Measurements from ENCODE around the gene MACROD2.

Gene MACROD2

GRCh38 chr20:15740046-15740775 lies 1744.9 kb downstream of the MACROD2 start:
- in situ Hi-C loops (cut with MboI; ENCODE audit: low sequenced_read_pairs) = no loop called here

GRCh38 chr20:15742087-15742486 lies 1746.8 kb downstream of the MACROD2 start:
- in situ Hi-C loops (cut with MboI; ENCODE audit: low sequenced_read_pairs) = no loop called here

- in situ Hi-C loops (cut with MboI; ENCODE audit: low sequenced_read_pairs) = no loop called here
These were observed 1747.3 kb downstream of the MACROD2 start for GRCh38 chr20:15742627-15743026.

- in situ Hi-C loops (cut with MboI; ENCODE audit: low sequenced_read_pairs) = no loop called here
These were observed 1760.9 kb downstream of the MACROD2 start for GRCh38 chr20:15756002-15756753.

- in situ Hi-C loops (cut with MboI; ENCODE audit: low sequenced_read_pairs) = no loop called here
These were observed 1761.4 kb downstream of the MACROD2 start for GRCh38 chr20:15756754-15757115.

GRCh38 chr20:15759594-15759993 lies 1764.3 kb downstream of the MACROD2 start:
- in situ Hi-C loops (cut with MboI; ENCODE audit: low sequenced_read_pairs) = no loop called here

- in situ Hi-C loops (cut with MboI; ENCODE audit: low sequenced_read_pairs) = no loop called here
These were observed 1764.8 kb downstream of the MACROD2 start for GRCh38 chr20:15760001-15760621.

GRCh38 chr20:15763366-15763765 lies 1768.0 kb downstream of the MACROD2 start:
- in situ Hi-C loops (cut with MboI; ENCODE audit: low sequenced_read_pairs) = no loop called here

GRCh38 chr20:15767586-15767985 lies 1772.3 kb downstream of the MACROD2 start:
- in situ Hi-C loops (cut with MboI; ENCODE audit: low sequenced_read_pairs) = no loop called here

- in situ Hi-C loops (cut with MboI; ENCODE audit: low sequenced_read_pairs) = no loop called here
These were observed 1772.9 kb downstream of the MACROD2 start for GRCh38 chr20:15767999-15768741.

GRCh38 chr20:15772826-15773225 lies 1777.5 kb downstream of the MACROD2 start:
- in situ Hi-C loops (cut with MboI; ENCODE audit: low sequenced_read_pairs) = no loop called here

GRCh38 chr20:15774926-15775325 lies 1779.6 kb downstream of the MACROD2 start:
- in situ Hi-C loops (cut with MboI; ENCODE audit: low sequenced_read_pairs) = no loop called here

GRCh38 chr20:15776770-15777466 lies 1781.6 kb downstream of the MACROD2 start:
- in situ Hi-C loops (cut with MboI; ENCODE audit: low sequenced_read_pairs) = no loop called here

- in situ Hi-C loops (cut with MboI; ENCODE audit: low sequenced_read_pairs) = no loop called here
These were observed 1788.7 kb downstream of the MACROD2 start for GRCh38 chr20:15784020-15784419.

GRCh38 chr20:15789079-15789478 lies 1793.8 kb downstream of the MACROD2 start:
- in situ Hi-C loops (cut with MboI; ENCODE audit: low sequenced_read_pairs) = no loop called here

- in situ Hi-C loops (cut with MboI; ENCODE audit: low sequenced_read_pairs) = no loop called here
These were observed 1797.5 kb downstream of the MACROD2 start for GRCh38 chr20:15792855-15793254.

GRCh38 chr20:15794409-15794808 lies 1799.1 kb downstream of the MACROD2 start:
- in situ Hi-C loops (cut with MboI; ENCODE audit: low sequenced_read_pairs) = no loop called here

GRCh38 chr20:15795305-15796019 lies 1800.1 kb downstream of the MACROD2 start:
- in situ Hi-C loops (cut with MboI; ENCODE audit: low sequenced_read_pairs) = no loop called here

GRCh38 chr20:15799871-15800270 lies 1804.6 kb downstream of the MACROD2 start:
- in situ Hi-C loops (cut with MboI; ENCODE audit: low sequenced_read_pairs) = no loop called here

GRCh38 chr20:15802020-15802419 lies 1806.7 kb downstream of the MACROD2 start:
- in situ Hi-C loops (cut with MboI; ENCODE audit: low sequenced_read_pairs) = no loop called here
